Right ventricle myocardium inferior (tissue), 1 donor: Measurements from ENCODE around the gene DSE. TPM values are rescaled to one million over a fixed set of nuclear protein-coding genes. Genes with fewer than 3 reads are reported as not detected.

Experiments
- ATAC-seq: fragments of 200-7000 bp; cut with Tn5 transposase; one replicate; pipeline ENCODE4 v1.9.1; 2020; ENCODE audit warnings: mild to moderate bottlenecking, moderate library complexity
- DNase-seq: peaks from one replicate; pipeline ENCODE4 v3.0.0; 2021; ENCODE audit errors: missing footprints
- intact Hi-C: fragments of 100-400 bp; cut with DNase I; formaldehyde crosslinking; loops from one replicate; pipeline ENCODE4 v1.11.0; 2022
- total RNA-seq: library from RNA; stranded (reverse); fragmentation: NEBNext Ultra II Directional; extraction: Animal tissue kit (Norgen Biotek cat#: 25700); gene quantifications from one replicate; pipeline ENCODE4 v1.2.1, GENCODE V29; 2021
- donor health status: DM: no; HTN: yes; CAD: no; lungs with severe emphysema.

The DSE gene
- total RNA-seq, 1 donor from 2014 or later, result 11.6 TPM

GRCh38 chr6:116485559-116486184 is 114.9 kb downstream of the DSE start:
- ATAC-seq (no peak), DNase-seq (no peak)
- intact Hi-C loops, result no loop called here

GRCh38 chr6:116491610-116492330 is 121.0 kb downstream of the DSE start:
- intact Hi-C loops, result no loop called here
- ATAC-seq (no peak), DNase-seq (no peak)

- ATAC-seq (no peak), DNase-seq (no peak)
- intact Hi-C loops, result no loop called here
Measured at GRCh38 chr6:116492331-116493067, 121.8 kb downstream of the DSE start.

Other genes with a start within 250 kb of the DSE start
- gene COL10A1, start 244.8 kb upstream of the DSE start, total RNA-seq, result not detected
- 27.4 TPM for gene TSPYL4, start 116.9 kb upstream of the DSE start, total RNA-seq
- 80.6 TPM for gene TSPYL1, start 91.0 kb upstream of the DSE start, total RNA-seq
- gene CALHM6, start 90.4 kb downstream of the DSE start, total RNA-seq, result 2.9 TPM
- gene CALHM5, start 140.7 kb downstream of the DSE start, total RNA-seq, result 2.9 TPM
- gene TRAPPC3L, start 174.7 kb downstream of the DSE start, total RNA-seq, result not detected
- gene CALHM4, start 182.8 kb downstream of the DSE start, total RNA-seq, result not detected
- gene RWDD1, start 200.6 kb downstream of the DSE start, total RNA-seq, result 72.6 TPM
- not detected for gene RSPH4A, start 245.5 kb downstream of the DSE start, total RNA-seq